Measurements from ENCODE around the gene LRFN2.

- no peak for TF ChIP-seq CTCF (IDR thresholded peaks at IDR 0.05; ENCODE audit: insufficient read depth, low read depth, low read length)
- TF ChIP-seq EZH2 (IDR thresholded peaks at IDR 0.05; ENCODE audit: insufficient read depth, low read length) = no peak
These were observed 70.7 kb downstream of the LRFN2 start for GRCh38 chr6:40516429-40516828.

Measured in astrocyte (in vitro differentiated cells and primary cell).